ENCODE measurements around the gene CDKN2B-AS1. TPM values are rescaled to one million over a fixed set of nuclear protein-coding genes. Genes with fewer than 3 reads are reported as not detected.

CDKN2B-AS1 gene
- polyA plus RNA-seq, 1 donor (not counting 4 experiments of a cell fraction or from before 2014, with no cell fraction given) = 1.1 TPM

DNA sequence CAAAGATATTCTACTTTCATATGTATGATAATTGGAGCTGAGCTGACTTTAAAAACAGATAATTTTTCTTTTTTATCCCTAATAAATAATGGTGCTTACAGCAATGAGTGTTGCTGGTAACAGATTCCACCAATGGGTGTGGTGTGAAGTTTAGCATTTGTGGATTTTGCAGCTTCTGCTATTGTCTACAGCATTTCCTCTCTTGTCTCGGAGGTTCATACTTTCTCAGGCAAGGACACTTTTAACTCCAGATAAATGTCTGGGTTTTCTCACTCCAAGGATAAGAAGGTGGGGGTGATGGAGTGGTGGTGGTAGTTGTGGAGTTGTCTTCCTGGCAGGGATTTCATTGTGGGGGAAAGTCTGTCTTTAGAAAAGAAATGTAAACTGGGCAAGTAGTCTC lies 134.5 kb downstream of the CDKN2B-AS1 start:
- Histone ChIP-seq H3K4me2 (ENCODE audit: control insufficient read depth, extremely low read depth, insufficient read depth, low read depth, low read length) (peak overlapping the region; percentile 33), H3K27me3 (ENCODE audit: control insufficient read depth, extremely low read depth, insufficient read depth, low read length) (no peaks in the 10 kb centered on the region), H3K27ac (ENCODE audit: control insufficient read depth, insufficient read depth, low read length) (no peak overlapping the region), H3K4me1 (ENCODE audit: control insufficient read depth, extremely low read depth, insufficient read depth, low read length) (peaks cover 11% of the 10 kb centered on the region), H3K9me1 (ENCODE audit: control insufficient read depth, extremely low read depth, insufficient read depth, low read length) (no peaks in the 10 kb centered on the region), H3K4me3 (ENCODE audit: control insufficient read depth in 2 of 3, extremely low read depth in 1 of 3, insufficient read depth in 2 of 3, low read depth in 1 of 3, low read length in 3 of 3) (no peak overlapping the region), H3K9me3 (ENCODE audit: control insufficient read depth, low read depth, low read length) (no peaks in the 10 kb centered on the region), H4K20me1 (ENCODE audit: control insufficient read depth, extremely low read depth, insufficient read depth, low read length) (no peaks in the 10 kb centered on the region), H3K9ac (ENCODE audit: control insufficient read depth, extremely low read depth, insufficient read depth, low read length) (no peak overlapping the region), H3K79me2 (ENCODE audit: control insufficient read depth, insufficient read depth, low read length) (no peaks in the 10 kb centered on the region), H3K36me3 (ENCODE audit: control insufficient read depth in 2 of 2, extremely low read depth in 1 of 2, insufficient read depth in 2 of 2, low read length in 2 of 2) (no peaks in the 10 kb centered on the region), H2AFZ (ENCODE audit: control insufficient read depth, low read length) (peak overlapping the region; percentile 79)
- DNase-seq (ENCODE audit: low read depth, low spot score) (no peak), FAIRE-seq (peak; percentile 34)
- TF ChIP-seq EZH2 (IDR thresholded peaks at IDR 0.05; ENCODE audit: low read length) = no peak
- TF ChIP-seq, protein P1, sequence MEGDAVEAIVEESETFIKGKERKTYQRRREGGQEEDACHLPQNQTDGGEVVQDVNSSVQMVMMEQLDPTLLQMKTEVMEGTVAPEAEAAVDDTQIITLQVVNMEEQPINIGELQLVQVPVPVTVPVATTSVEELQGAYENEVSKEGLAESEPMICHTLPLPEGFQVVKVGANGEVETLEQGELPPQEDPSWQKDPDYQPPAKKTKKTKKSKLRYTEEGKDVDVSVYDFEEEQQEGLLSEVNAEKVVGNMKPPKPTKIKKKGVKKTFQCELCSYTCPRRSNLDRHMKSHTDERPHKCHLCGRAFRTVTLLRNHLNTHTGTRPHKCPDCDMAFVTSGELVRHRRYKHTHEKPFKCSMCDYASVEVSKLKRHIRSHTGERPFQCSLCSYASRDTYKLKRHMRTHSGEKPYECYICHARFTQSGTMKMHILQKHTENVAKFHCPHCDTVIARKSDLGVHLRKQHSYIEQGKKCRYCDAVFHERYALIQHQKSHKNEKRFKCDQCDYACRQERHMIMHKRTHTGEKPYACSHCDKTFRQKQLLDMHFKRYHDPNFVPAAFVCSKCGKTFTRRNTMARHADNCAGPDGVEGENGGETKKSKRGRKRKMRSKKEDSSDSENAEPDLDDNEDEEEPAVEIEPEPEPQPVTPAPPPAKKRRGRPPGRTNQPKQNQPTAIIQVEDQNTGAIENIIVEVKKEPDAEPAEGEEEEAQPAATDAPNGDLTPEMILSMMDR (optimal IDR thresholded peaks at IDR 0.05 in 1 of 3, IDR thresholded peaks at IDR 0.05 in 1 of 3, conservative IDR thresholded peaks at IDR 0.05 in 1 of 3; ENCODE audit: extremely low read depth in 1 of 3, insufficient read depth in 2 of 3, low read length in 3 of 3) = no peak
- dilution Hi-C loops (cut with MboI; ENCODE audit: extremely low pct_ligation_motif_present, low sequenced_read_pairs) = no loop called here

- Histone ChIP-seq H4K20me1 (ENCODE audit: control insufficient read depth, extremely low read depth, insufficient read depth, low read length) (no peaks in the 10 kb centered on the region), H3K4me1 (ENCODE audit: control insufficient read depth, extremely low read depth, insufficient read depth, low read length) (peaks cover 15% of the 10 kb centered on the region), H3K9me3 (ENCODE audit: control insufficient read depth, low read depth, low read length) (no peaks in the 10 kb centered on the region), H3K9me1 (ENCODE audit: control insufficient read depth, extremely low read depth, insufficient read depth, low read length) (no peaks in the 10 kb centered on the region), H3K27ac (ENCODE audit: control insufficient read depth, insufficient read depth, low read length) (no peak overlapping the region), H3K4me3 (ENCODE audit: control insufficient read depth in 2 of 3, extremely low read depth in 1 of 3, insufficient read depth in 2 of 3, low read depth in 1 of 3, low read length in 3 of 3) (no peak overlapping the region), H3K9ac (ENCODE audit: control insufficient read depth, extremely low read depth, insufficient read depth, low read length) (no peak overlapping the region), H3K79me2 (ENCODE audit: control insufficient read depth, insufficient read depth, low read length) (no peaks in the 10 kb centered on the region), H3K36me3 (ENCODE audit: control insufficient read depth in 2 of 2, extremely low read depth in 1 of 2, insufficient read depth in 2 of 2, low read length in 2 of 2) (no peaks in the 10 kb centered on the region), H3K4me2 (ENCODE audit: control insufficient read depth, extremely low read depth, insufficient read depth, low read depth, low read length) (no peak overlapping the region), H2AFZ (ENCODE audit: control insufficient read depth, low read length) (no peak overlapping the region), H3K27me3 (ENCODE audit: control insufficient read depth, extremely low read depth, insufficient read depth, low read length) (no peaks in the 10 kb centered on the region)
- FAIRE-seq (peak; percentile 59), DNase-seq (ENCODE audit: low read depth, low spot score) (no peak)
- no peak for TF ChIP-seq EZH2 (IDR thresholded peaks at IDR 0.05; ENCODE audit: low read length)
- TF ChIP-seq, protein P1 (optimal IDR thresholded peaks at IDR 0.05 in 1 of 3, IDR thresholded peaks at IDR 0.05 in 1 of 3, conservative IDR thresholded peaks at IDR 0.05 in 1 of 3; ENCODE audit: extremely low read depth in 1 of 3, insufficient read depth in 2 of 3, low read length in 3 of 3) = no peak
- dilution Hi-C loops (cut with MboI; ENCODE audit: extremely low pct_ligation_motif_present, low sequenced_read_pairs) = no loop called here
Observed at GRCh38 chr9:22129633-22130032, 135.0 kb downstream of the CDKN2B-AS1 start.

All from keratinocyte (primary cell).